ENCODE measurements around the gene TGFBRAP1. TPM values are rescaled to one million over a fixed set of nuclear protein-coding genes. Genes with fewer than 3 reads are reported as not detected.

The TGFBRAP1 gene
- total RNA-seq, 2 donors from 2014 or later, result 14.2 to 19.8 TPM

DNA sequence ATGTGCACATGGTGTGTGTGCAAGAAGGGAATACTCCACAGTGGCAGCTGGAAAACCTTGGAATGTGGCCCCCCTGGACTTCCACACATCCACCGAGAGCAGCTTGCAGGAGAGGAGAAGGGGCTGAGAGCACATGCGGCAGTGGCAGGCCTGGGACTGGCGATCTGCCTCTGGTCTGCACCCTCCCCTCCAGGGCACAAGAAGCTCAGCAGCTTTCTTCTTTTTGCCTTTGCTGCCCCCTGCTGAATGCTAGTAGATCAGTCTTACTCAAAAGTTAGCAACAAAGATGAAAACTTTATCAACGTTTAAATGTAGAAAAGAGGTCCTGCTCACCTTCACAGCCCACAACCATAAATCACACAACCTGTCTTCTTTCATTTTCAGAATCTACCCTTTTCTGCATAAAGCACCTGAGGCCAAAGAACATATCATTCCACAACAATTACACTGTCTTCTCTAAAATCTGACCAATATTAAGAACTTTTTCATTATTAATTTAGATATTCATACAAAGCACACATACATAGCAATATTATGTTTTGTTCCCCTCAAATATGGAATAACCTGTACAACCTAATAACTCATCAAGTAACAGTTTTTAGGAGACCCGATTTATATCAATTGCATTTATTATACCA, 34.6 kb downstream of the TGFBRAP1 start:
- Histone ChIP-seq H3K9me3 (no peaks in the 10 kb centered on the region), H3K9ac (ENCODE audit: low read depth in 2 of 2, low read length in 2 of 2) (no peak overlapping the region), H3K4me1 (no peaks in the 10 kb centered on the region), H3K4me3 (no peak overlapping the region), H3K27me3 (no peaks in the 10 kb centered on the region), H3K27ac (no peak overlapping the region), H3K36me3 (no peaks in the 10 kb centered on the region)
- TF ChIP-seq, protein P1, sequence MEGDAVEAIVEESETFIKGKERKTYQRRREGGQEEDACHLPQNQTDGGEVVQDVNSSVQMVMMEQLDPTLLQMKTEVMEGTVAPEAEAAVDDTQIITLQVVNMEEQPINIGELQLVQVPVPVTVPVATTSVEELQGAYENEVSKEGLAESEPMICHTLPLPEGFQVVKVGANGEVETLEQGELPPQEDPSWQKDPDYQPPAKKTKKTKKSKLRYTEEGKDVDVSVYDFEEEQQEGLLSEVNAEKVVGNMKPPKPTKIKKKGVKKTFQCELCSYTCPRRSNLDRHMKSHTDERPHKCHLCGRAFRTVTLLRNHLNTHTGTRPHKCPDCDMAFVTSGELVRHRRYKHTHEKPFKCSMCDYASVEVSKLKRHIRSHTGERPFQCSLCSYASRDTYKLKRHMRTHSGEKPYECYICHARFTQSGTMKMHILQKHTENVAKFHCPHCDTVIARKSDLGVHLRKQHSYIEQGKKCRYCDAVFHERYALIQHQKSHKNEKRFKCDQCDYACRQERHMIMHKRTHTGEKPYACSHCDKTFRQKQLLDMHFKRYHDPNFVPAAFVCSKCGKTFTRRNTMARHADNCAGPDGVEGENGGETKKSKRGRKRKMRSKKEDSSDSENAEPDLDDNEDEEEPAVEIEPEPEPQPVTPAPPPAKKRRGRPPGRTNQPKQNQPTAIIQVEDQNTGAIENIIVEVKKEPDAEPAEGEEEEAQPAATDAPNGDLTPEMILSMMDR (IDR thresholded peaks at IDR 0.05), result no peak
- intact Hi-C loops (cut with DNase I), result no loop called here
- peak; percentile 36 for DNase-seq

DNA sequence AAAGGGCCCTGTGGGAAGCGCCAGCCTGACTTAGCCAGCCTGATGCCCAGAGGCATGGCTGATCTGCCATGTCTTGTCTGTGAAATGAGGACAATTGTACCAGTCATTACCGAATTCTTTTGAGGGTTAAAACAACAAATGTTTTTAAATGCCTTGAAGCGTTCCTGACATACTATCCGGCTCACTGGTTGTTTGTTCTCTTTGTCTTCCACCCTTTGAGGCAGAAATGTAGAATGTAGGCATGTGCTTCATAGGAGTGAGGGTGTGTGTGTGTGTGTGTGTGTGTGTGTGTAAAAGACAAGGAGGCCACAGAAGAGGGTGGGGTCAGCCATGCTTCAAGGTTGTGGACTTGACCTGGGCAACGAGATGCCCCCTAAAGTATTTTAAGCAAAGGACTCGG, 35.5 kb downstream of the TGFBRAP1 start:
- no peak overlapping the region for H3K9ac ChIP-seq (ENCODE audit: low read depth in 2 of 2, low read length in 2 of 2)
- intact Hi-C loops (cut with DNase I), result no loop called here
- H3K9me3 ChIP-seq, result no peaks in the 10 kb centered on the region
- no peaks in the 10 kb centered on the region for H3K27me3 ChIP-seq
- H3K27ac ChIP-seq, result no peak overlapping the region
- no peak for DNase-seq
- TF ChIP-seq, protein P1 (IDR thresholded peaks at IDR 0.05), result no peak
- H3K4me1 ChIP-seq, result no peaks in the 10 kb centered on the region
- H3K4me3 ChIP-seq, result no peak overlapping the region
- H3K36me3 ChIP-seq, result no peaks in the 10 kb centered on the region

DNA sequence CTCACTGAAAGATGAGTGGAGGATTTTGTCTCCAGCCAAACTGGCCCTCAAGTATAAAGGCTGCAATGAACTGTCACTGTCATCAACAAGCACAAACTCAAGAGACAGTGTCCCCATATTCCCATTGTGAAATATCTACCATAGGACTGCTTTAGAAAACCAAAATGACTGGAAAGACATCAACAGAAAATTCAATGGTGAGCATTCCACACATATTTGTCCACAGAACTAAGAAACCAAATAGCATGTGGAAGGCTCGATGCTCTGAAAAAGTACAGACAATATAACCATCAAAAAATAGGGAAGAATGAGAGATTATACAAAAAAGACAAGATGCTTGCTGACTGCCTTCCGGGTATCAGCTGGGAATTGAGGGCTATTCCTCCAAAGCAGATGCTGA, 37.6 kb downstream of the TGFBRAP1 start:
- no peaks in the 10 kb centered on the region for H3K36me3 ChIP-seq
- no peaks in the 10 kb centered on the region for H3K9me3 ChIP-seq
- no peak overlapping the region for H3K4me3 ChIP-seq
- H3K27ac ChIP-seq, result no peak overlapping the region
- intact Hi-C loops (cut with DNase I), result no loop called here
- no peak overlapping the region for H3K9ac ChIP-seq (ENCODE audit: low read depth in 2 of 2, low read length in 2 of 2)
- no peaks in the 10 kb centered on the region for H3K4me1 ChIP-seq
- TF ChIP-seq, protein P1 (IDR thresholded peaks at IDR 0.05), result no peak
- H3K27me3 ChIP-seq, result no peaks in the 10 kb centered on the region
- no peak for DNase-seq

DNA sequence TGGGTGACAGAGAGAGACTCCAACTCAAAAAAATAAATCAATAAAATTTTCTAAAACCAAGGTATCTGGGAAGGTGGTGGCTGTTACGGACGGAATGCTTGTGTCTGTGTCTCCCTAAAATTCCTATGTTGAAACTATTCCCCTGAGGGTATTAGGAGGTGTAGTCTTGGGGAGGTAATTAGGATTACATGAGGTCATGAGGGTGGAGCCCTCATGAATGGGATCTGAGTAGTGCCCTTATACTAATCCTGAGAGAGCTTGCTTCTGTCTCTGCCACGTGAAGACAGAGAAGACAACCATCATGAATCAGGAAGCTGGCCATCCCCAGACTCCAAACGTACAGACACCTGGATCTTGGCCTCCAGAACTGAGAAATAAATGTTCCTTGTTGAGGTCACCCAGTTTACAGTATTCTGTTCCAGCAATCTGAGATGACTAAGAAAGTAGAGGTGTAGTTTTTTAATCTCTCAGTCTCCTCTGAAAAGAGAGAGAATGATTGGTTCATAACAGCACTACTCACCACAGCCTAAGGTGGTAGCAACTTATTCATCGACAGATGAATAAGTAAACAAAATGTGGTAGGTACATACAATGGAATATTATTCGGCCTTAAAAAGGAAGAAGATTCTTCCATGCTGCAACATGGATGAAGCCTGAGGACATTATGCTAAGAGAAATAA, 38.4 kb downstream of the TGFBRAP1 start:
- TF ChIP-seq, protein P1 (IDR thresholded peaks at IDR 0.05), result no peak
- Histone ChIP-seq H3K36me3 (no peaks in the 10 kb centered on the region), H3K9me3 (no peaks in the 10 kb centered on the region), H3K27ac (no peak overlapping the region), H3K4me3 (no peak overlapping the region), H3K4me1 (no peaks in the 10 kb centered on the region), H3K9ac (ENCODE audit: low read depth in 2 of 2, low read length in 2 of 2) (no peak overlapping the region), H3K27me3 (no peaks in the 10 kb centered on the region)
- DNase-seq, result no peak
- intact Hi-C loops (cut with DNase I), result no loop called here

DNA sequence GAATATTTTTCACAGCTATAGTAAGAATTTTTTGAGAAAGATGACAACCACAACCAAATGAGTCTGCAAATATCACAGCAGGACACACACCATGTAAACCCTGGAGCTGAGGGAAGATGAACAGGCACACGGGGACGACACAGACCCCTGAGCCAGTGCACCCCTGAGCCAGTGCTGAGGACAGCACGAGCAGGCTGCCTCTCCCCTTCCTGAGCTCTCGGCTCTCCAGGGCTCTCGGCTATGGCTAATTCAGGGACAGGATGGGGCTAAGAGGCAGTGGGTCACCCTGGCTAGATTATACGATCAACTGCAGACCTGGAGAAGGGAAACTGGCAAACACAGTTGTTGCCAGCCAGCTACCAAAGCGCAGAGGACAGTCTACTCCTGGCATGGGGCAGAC, 41.4 kb downstream of the TGFBRAP1 start:
- intact Hi-C loops (cut with DNase I), result loop anchor here (5.0 kb wide), 1 partner anchor 234 kb away; no protein-coding TSS in a partner anchor
- H3K27me3 ChIP-seq, result no peaks in the 10 kb centered on the region
- peaks cover 7% of the 10 kb centered on the region for H3K36me3 ChIP-seq
- H3K9me3 ChIP-seq, result no peaks in the 10 kb centered on the region
- H3K4me3 ChIP-seq, result no peak overlapping the region
- H3K27ac ChIP-seq, result no peak overlapping the region
- DNase-seq, result no peak
- no peaks in the 10 kb centered on the region for H3K4me1 ChIP-seq
- no peak overlapping the region for H3K9ac ChIP-seq (ENCODE audit: low read depth in 2 of 2, low read length in 2 of 2)
- TF ChIP-seq, protein P1 (IDR thresholded peaks at IDR 0.05), result no peak
